Measurements from ENCODE around the gene VAV3.

DNA sequence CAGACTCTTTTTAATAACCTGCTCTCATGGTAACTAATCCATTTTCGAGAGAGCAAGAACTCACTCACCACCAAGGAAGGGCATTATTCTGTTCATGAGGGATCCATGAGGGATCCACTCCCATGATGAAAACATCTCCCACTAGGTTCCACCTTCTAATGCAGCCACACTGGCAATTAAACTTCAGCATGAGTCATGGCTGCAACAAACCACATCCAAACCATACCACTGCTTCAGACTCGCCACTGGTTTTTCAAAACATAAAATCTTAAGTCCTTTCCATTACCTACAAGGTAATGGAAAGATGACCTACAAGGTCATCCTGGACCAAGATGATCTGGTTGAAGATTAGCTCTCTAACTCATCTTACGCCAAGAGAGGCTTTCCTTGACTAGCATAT is 405.1 kb downstream of the VAV3 start:
- TF ChIP-seq, protein P1, sequence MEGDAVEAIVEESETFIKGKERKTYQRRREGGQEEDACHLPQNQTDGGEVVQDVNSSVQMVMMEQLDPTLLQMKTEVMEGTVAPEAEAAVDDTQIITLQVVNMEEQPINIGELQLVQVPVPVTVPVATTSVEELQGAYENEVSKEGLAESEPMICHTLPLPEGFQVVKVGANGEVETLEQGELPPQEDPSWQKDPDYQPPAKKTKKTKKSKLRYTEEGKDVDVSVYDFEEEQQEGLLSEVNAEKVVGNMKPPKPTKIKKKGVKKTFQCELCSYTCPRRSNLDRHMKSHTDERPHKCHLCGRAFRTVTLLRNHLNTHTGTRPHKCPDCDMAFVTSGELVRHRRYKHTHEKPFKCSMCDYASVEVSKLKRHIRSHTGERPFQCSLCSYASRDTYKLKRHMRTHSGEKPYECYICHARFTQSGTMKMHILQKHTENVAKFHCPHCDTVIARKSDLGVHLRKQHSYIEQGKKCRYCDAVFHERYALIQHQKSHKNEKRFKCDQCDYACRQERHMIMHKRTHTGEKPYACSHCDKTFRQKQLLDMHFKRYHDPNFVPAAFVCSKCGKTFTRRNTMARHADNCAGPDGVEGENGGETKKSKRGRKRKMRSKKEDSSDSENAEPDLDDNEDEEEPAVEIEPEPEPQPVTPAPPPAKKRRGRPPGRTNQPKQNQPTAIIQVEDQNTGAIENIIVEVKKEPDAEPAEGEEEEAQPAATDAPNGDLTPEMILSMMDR (IDR thresholded peaks at IDR 0.05), result no peak
- no peak for TF ChIP-seq POLR2A (IDR thresholded peaks at IDR 0.05; ENCODE audit: low read depth)
